Loucy (cell line): ENCODE measurements around the gene SLC5A6.
"Not testable (repeated sequence)": the region's sequence is repeated elsewhere in the genome, so short reads cannot be mapped to it uniquely, and the experiment has no call there.

Experiments used
- H2AFZ ChIP-seq: fragments of 200-600 bp; sonication (generic); 2 replicates; pipeline ENCODE4 v1.6.0; 2016; ENCODE audit warnings: antibody characterized with exemption, mild to moderate bottlenecking, low read length, moderate library complexity
- H3F3A ChIP-seq: fragments of 200-600 bp; 2 replicates; pipeline ENCODE4 v1.6.0; 2016; ENCODE audit warnings: antibody characterized with exemption, low read depth, mild to moderate bottlenecking
- H3K27me3 ChIP-seq: fragments of 200-600 bp; sonication (generic); 2 replicates; pipeline ENCODE4 v1.6.1; 2014; ENCODE audit warnings: low read length, mild to moderate bottlenecking; ENCODE audit not compliant: insufficient read depth, poor library complexity, severe bottlenecking
- H3K36me3 ChIP-seq: fragments of 200-600 bp; sonication (generic); 2 replicates; pipeline ENCODE4 v1.6.1; 2016; ENCODE audit warnings: low read length; ENCODE audit not compliant: insufficient read depth
- H3K4me1 ChIP-seq: fragments of 200-600 bp; sonication (generic); 2 replicates; pipeline ENCODE4 v1.5.1; 2014; ENCODE audit warnings: low read length, mild to moderate bottlenecking; ENCODE audit not compliant: insufficient read depth, poor library complexity, severe bottlenecking
- H3K4me2 ChIP-seq: fragments of 200-600 bp; sonication (generic); 2 replicates; pipeline ENCODE4 v1.6.0; 2014; ENCODE audit warnings: antibody characterized with exemption, low read length, low read depth, mild to moderate bottlenecking; ENCODE audit not compliant: poor library complexity, severe bottlenecking
- H3K4me3 ChIP-seq: fragments of 200-600 bp; sonication (generic); 2 replicates; pipeline ENCODE4 v1.5.1; 2014; ENCODE audit warnings: low read length, mild to moderate bottlenecking, mixed read lengths; ENCODE audit not compliant: poor library complexity, severe bottlenecking
- H3K79me2 ChIP-seq: fragments of 200-600 bp; sonication (generic); 2 replicates; pipeline ENCODE4 v1.6.1; 2014; ENCODE audit warnings: low read length; ENCODE audit not compliant: insufficient read depth
- H3K9ac ChIP-seq: fragments of 200-600 bp; sonication (generic); 2 replicates; pipeline ENCODE4 v1.6.0; 2014; ENCODE audit warnings: mild to moderate bottlenecking, low read depth, low read length, moderate library complexity; ENCODE audit not compliant: poor library complexity, severe bottlenecking
- H3K9me2 ChIP-seq: fragments of 200-600 bp; sonication (generic); replicated peaks from 2 replicates; pipeline ENCODE4 v1.6.1; 2016; ENCODE audit warnings: low read depth, low read length, mixed read lengths
- H3K9me3 ChIP-seq: fragments of 200-600 bp; sonication (generic); 2 replicates; pipeline ENCODE4 v1.6.1; 2014; ENCODE audit warnings: mild to moderate bottlenecking, antibody characterized with exemption, low read length, low read depth; ENCODE audit not compliant: insufficient read depth
- H4K20me1 ChIP-seq: fragments of 200-600 bp; sonication (generic); 2 replicates; pipeline ENCODE4 v1.6.0; 2014; ENCODE audit warnings: antibody characterized with exemption, low read length, mild to moderate bottlenecking; ENCODE audit not compliant: insufficient read depth, poor library complexity, severe bottlenecking
- CTCF ChIP-seq: fragments of 200-600 bp; sonication (generic); conservative IDR thresholded peaks from 2 replicates; pipeline ENCODE4 v1.5.1; 2014; ENCODE audit warnings: mild to moderate bottlenecking, antibody characterized with exemption, low read length
- EZH2phosphoT487 ChIP-seq: fragments of 200-600 bp; IDR thresholded peaks from 2 replicates; pipeline ENCODE4 v1.6.1; 2018; ENCODE audit warnings: antibody characterized with exemption, mild to moderate bottlenecking, moderate library complexity, borderline replicate concordance

Gene SLC5A6

GRCh38 chr2:27177441-27178351 is 34.4 kb downstream of the SLC5A6 start:
- Histone ChIP-seq H3K4me2 (no peak overlapping the region), H3F3A (no peaks in the 10 kb centered on the region), H3K9me2 (no peaks in the 10 kb centered on the region), H3K9ac (no peak overlapping the region), H3K79me2 (no peaks in the 10 kb centered on the region), H3K27me3 (no peaks in the 10 kb centered on the region), H2AFZ (no peak overlapping the region), H4K20me1 (no peaks in the 10 kb centered on the region), H3K4me1 (no peaks in the 10 kb centered on the region), H3K4me3 (no peak overlapping the region), H3K9me3 (no peaks in the 10 kb centered on the region), H3K36me3 (no peaks in the 10 kb centered on the region)
- no peak for TF ChIP-seq EZH2phosphoT487
- no peak for TF ChIP-seq CTCF

GRCh38 chr2:27175781-27176180 is 36.3 kb downstream of the SLC5A6 start:
- not testable (repeated sequence) for H3K4me2 ChIP-seq, H4K20me1 ChIP-seq

GRCh38 chr2:27175330-27175729 is 36.7 kb downstream of the SLC5A6 start:
- Histone ChIP-seq H3K4me1 (no peaks in the 10 kb centered on the region), H3K27me3 (no peaks in the 10 kb centered on the region), H4K20me1 (no peaks in the 10 kb centered on the region), H3K9me2 (no peaks in the 10 kb centered on the region), H3K4me3 (no peak overlapping the region), H3F3A (no peaks in the 10 kb centered on the region), H3K9ac (no peak overlapping the region), H3K79me2 (no peaks in the 10 kb centered on the region), H3K4me2 (no peak overlapping the region), H3K9me3 (no peaks in the 10 kb centered on the region), H2AFZ (no peak overlapping the region), H3K36me3 (no peaks in the 10 kb centered on the region)
- TF ChIP-seq CTCF (no peak), EZH2phosphoT487 (no peak)

More at GRCh38 chr2:27175781-27176180, 36.3 kb downstream of the SLC5A6 start:
- H2AFZ ChIP-seq, H3K9ac ChIP-seq, H3K9me3 ChIP-seq, H3K4me1 ChIP-seq, H3K79me2 ChIP-seq, H3F3A ChIP-seq, H3K27me3 ChIP-seq, H3K36me3 ChIP-seq, H3K9me2 ChIP-seq, H3K4me3 ChIP-seq: not testable (repeated sequence)

GRCh38 chr2:27174638-27175037 is 37.4 kb downstream of the SLC5A6 start:
- Histone ChIP-seq H3K36me3 (no peaks in the 10 kb centered on the region), H3K9me3 (no peaks in the 10 kb centered on the region), H3K4me1 (no peaks in the 10 kb centered on the region), H3K27me3 (no peaks in the 10 kb centered on the region), H3K4me2 (no peak overlapping the region), H4K20me1 (no peaks in the 10 kb centered on the region), H3F3A (no peaks in the 10 kb centered on the region), H2AFZ (no peak overlapping the region), H3K79me2 (no peaks in the 10 kb centered on the region), H3K9me2 (no peaks in the 10 kb centered on the region), H3K4me3 (no peak overlapping the region), H3K9ac (no peak overlapping the region)
- TF ChIP-seq EZH2phosphoT487, result no peak
- no peak; the same call in 1 of the 2 replicates for TF ChIP-seq CTCF
